ENCODE data around the gene PSMA8.
"Not testable (repeated sequence)": the region's sequence is repeated elsewhere in the genome, so short reads cannot be mapped to it uniquely, and the experiment has no call there.

Gene PSMA8

DNA sequence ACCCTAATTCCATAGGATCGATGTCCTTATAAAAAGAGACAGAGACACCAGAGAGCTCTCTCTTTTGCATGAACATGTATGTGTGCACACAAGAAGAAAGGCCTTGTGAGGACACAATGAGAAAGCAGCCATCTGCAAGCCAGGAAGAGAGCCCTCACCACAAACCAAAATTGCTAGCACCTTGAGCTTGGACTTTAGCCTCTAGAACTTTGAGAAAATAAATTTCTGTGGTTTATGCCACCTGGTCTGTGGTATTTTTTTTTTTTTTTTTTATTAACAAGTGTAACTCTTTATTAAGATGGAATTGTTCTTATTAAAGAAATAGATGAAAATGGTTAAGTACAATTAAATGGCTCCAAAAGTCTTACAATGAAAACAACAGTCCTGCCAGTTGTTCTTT is 33.9 kb downstream of the PSMA8 start:
- DNase-seq (ENCODE audit: low read depth in 2 of 2, low spot score in 1 of 2), result not testable (repeated sequence)

DNA sequence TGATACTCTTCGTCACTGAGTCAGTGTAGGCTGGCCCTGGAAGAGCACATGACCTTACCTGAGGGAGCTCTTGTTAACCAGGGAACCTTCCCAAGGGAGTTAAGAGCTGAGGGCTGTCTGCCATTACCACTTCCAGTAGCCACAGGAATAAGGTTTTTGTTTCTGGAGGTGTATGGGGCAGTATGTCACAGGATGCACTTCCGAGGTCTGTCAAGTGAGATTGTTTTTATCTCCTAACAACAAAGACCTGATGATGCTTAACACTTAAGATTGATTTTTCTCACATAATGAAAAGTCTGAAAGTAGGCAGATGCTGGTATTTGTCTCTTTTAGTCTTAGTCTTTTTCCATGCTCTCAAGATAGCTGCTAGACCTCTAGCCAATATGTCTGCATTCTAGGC is 41.8 kb downstream of the PSMA8 start:
- no peak for DNase-seq (ENCODE audit: low read depth in 2 of 2, low spot score in 1 of 2)

DNA sequence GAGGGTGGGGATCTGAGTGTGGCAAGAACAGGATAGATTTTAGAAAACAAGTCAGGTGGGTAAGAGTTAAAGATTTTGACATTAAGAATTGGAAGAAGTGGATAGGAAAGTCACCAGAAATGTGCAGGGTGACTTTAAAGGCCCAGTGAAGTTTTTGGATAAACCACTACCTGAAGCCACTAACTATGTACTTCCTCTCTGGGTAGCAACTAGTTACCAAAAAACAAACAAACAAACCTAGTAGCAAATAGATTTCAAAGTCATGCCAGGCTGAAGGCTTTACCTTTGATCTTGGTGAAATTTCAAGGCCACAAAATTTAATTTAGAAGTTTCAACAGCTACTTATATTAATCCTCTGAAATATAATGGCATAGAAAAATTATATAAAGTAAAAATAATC is 42.5 kb downstream of the PSMA8 start:
- DNase-seq (ENCODE audit: low read depth in 2 of 2, low spot score in 1 of 2), result no peak

DNA sequence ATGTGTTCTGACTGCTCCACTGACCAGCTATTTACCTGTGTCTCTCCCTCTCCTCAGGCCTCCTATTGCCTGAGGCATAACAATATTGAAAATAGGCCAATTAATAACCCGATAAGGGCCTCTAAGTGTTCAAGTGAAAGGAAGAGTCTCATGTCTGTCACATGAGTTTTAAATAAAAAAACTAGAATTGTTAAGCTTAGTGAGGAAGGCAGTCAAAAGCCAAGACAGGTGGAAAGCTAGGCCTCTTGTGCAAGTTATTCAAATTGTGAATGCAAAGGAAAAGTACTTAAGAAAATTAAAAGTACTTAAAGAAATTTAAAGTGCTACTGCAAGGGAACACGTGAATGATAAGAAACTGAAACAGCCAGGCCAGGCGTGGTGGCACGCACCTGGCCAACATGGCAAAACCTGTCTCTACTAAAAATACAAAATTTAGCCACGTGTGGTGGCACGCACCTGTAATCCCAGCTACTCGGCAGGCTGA is 47.7 kb downstream of the PSMA8 start:
- DNase-seq (ENCODE audit: low read depth in 2 of 2, low spot score in 1 of 2), result no peak

DNA sequence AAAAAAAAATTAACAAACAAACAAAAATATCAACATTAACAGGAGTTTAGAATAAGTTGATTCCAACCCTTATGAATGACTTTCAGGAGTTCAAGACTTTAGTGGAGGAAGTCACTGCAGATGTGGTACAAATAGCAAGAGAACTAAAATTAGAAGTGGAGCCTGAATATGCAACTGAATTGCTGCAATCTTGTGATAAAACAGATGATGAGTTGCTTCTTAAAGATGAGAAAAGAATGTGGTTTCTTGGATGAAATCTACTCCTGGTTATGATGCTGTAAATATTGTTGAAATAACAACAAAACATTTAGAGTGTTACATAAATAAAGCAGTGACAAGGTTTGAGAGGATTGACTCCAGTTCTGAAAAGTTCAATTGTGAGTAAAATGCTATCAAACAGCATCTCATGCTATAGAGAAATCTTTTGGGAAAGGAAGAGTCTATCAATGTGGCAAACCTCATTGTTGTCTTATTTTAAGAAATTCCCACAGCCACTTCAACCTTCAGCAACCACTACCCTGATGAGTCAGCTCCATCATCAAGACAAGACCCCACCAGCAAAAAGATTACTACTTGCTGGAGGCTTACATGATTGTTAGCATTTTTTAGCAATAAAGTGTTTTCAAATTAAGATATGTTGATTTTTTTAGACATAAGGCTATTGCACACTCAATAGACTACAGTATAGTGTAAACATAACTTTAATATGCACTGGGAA is 49.9 kb downstream of the PSMA8 start:
- no peak for DNase-seq (ENCODE audit: low read depth in 2 of 2, low spot score in 1 of 2)

DNA sequence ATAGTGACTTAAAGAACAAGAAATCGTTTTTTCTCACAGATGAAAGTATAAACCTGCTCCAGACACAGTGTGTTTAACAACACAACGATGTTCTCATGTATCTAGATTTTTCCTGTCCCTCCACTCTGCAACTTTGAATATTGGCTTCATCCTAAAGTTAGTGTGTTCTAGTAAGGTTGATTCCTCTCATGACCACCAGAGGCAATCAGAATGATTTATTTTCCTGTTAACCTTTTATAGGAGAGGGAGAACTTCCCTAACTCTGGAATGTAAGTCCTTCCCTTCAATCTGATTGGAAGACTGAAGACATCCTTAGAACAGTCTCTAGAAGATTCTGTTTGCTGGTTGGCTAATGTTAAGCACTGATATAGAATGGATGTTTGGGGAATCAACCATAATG is 51.6 kb downstream of the PSMA8 start:
- no peak for DNase-seq (ENCODE audit: low read depth in 2 of 2, low spot score in 1 of 2)

DNA sequence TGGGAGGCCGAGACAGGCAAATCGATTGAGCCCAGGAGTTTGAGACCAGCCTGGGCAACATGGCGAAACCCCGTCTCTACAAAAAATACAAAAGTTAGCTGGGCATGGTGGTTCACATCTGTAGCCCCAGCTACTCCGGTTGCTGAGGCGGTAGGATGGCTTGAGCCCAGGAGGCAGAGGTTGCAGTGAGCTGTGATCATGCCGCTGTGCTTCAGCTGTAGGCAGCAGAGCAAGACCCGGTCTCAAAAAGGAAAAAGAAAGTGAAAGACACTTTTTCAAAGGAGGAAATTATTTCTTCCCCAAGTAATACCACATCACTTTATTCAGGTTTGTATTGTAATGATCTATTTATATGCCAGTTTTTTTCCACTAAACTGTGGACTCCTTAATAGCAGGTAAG is 56.8 kb downstream of the PSMA8 start:
- peak in 1 of 2 donors; percentile 17 for DNase-seq (ENCODE audit: low read depth in 2 of 2, low spot score in 1 of 2)

DNA sequence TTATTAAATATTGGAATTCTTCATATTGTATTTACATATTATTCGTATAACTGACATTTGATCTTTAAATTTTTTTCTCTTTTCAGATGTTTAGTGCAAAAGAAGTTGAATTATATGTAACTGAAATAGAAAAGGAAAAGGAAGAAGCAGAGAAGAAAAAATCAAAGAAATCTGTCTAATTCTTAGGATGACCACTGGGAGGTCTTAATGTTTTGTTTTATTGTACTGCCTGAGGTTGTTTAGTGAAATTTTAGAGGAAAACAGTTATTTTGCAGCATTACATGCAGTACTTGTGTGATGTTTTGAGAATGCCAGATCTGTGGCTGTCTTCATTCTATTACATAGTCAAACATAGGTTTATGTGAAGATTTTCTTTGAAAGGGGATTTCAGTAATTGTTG is 58.6 kb downstream of the PSMA8 start:
- DNase-seq (ENCODE audit: low read depth in 2 of 2, low spot score in 1 of 2), result no peak

DNA sequence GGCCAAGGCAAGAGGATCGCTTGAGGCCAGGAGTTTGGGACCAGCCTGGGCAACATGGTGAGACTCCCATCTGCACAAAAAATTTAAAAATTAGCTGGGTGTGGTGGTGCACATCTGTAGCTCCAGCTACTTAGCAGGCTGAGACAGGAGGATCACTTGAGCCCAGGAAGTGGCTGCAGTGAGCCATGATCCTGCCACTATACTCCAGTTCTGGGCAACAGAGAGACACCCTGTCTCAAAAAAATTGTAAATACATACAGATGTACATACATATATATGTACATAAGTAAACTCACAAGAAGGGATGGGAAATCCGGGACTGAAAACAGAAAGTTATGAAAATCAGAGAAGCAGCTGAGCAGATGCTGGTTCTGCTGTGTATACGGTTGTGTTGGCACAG is 62.9 kb downstream of the PSMA8 start:
- DNase-seq (ENCODE audit: low read depth in 2 of 2, low spot score in 1 of 2), result no peak

DNA sequence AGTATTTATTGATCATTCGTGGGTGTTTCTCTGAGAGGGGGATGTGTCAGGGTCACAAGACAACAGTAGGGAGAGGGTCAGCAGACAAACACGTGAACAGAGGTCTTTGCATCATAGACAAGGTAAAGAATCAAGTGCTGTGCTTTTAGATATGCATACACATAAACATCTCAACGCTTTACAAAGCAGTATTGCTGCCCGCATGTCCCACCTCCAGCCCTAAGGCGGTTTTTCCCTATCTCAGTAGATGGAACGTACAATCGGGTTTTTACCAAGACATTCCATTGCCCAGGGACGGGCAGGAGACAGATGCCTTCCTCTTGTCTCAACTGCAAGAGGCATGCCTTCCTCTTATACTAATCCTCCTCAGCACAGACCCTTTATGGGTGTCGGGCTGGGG is 68.3 kb downstream of the PSMA8 start:
- DNase-seq (ENCODE audit: low read depth in 2 of 2, low spot score in 1 of 2), result not testable (repeated sequence)

DNA sequence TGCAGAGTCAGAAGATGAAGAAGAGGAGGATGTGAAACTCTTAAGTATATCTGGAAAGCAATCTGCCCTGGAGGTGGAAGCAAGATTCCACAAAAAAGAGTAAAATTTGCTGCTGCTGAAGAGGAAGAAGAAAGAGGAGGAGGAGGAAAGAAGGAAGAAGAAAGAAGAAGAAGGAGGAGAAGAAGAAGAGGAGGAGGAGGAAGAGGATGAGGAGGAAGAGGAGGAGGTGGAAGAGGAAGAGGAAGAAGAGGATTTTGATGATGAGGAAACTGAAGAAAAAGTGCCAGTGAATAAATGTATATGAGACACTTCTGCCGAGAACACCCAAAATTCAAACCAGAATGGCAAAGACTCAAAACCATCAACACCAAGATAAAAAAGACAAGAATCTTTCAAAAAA is 71.6 kb downstream of the PSMA8 start:
- no peak for DNase-seq (ENCODE audit: low read depth in 2 of 2, low spot score in 1 of 2)

DNA sequence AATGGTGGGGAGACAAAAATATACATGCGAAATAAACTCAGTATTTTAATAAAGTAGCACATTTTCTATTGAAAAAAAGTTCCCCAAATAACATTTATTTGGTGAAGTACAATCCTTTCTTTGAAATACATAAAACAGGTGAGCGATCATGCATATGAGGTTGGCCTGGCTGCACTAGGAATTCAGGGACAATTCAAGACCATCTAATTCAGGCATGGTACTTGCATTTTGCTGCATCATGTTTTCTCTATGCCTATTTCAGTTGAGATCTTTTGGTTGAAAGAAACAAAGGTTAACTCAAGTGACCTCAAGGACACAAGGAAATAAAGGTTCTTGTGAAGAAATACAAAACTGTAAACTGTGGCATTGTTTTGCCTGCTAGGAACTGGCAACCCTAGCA is 72.8 kb downstream of the PSMA8 start:
- DNase-seq (ENCODE audit: low read depth in 2 of 2, low spot score in 1 of 2), result no peak

DNA sequence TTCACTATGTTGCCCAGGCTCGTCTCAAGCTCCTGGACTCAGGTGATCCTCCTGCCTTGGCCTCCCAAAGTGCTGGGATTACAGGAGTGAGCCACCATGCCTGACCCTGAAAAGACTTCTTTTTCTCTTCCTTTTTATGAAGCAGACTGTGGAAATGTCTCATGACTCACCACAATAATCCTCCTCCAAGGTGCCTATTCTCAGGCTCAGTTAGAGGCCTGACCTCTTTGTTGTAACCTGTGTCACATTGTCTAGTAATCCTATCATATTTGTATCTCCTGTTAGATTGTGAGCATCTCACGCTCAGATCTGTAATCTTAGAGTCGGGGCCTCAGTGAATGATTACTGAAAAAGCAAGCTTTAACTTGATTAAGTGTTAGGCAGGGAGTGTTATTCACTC is 74.3 kb downstream of the PSMA8 start:
- no peak for DNase-seq (ENCODE audit: low read depth in 2 of 2, low spot score in 1 of 2)

DNA sequence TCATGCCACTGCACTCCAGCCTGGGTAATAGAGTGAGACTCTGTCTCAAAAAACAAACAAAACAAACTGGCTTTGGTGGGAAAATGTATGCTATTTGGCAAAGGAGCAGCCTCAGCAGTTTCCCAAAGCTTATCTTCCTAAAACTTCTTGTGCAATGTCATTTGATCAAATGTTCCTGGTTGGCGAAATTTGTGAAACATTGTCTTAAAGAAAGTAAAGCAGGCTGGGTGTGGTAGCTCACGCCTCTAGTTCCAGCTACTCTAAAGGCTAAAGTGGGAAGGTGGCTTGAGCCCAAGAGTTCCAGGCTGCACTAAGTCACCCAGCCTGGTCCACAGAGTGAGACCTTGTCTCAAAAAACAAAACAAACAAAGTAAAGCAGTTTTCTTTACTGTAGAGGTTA is 75.3 kb downstream of the PSMA8 start:
- no peak for DNase-seq (ENCODE audit: low read depth in 2 of 2, low spot score in 1 of 2)

DNA sequence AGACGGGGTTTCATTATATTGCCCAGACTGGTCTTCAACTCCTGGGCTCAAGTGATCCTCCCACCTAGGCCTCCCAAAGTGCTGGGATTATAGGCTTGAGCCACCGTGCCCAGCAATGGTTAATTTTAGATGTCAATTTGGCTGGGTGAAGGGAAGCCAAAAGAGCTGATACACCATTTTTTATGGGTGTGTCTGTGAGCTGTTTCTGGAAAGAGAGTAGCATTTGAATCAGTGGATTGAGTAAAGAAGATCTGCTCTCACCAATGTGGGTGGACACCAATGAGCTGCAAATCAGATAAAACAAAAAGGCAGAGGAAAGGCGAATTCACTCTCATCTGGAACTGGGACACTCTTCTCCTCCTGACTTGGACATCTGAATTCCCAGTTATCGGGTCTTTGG is 76.5 kb downstream of the PSMA8 start:
- no peak for DNase-seq (ENCODE audit: low read depth in 2 of 2, low spot score in 1 of 2)

DNA sequence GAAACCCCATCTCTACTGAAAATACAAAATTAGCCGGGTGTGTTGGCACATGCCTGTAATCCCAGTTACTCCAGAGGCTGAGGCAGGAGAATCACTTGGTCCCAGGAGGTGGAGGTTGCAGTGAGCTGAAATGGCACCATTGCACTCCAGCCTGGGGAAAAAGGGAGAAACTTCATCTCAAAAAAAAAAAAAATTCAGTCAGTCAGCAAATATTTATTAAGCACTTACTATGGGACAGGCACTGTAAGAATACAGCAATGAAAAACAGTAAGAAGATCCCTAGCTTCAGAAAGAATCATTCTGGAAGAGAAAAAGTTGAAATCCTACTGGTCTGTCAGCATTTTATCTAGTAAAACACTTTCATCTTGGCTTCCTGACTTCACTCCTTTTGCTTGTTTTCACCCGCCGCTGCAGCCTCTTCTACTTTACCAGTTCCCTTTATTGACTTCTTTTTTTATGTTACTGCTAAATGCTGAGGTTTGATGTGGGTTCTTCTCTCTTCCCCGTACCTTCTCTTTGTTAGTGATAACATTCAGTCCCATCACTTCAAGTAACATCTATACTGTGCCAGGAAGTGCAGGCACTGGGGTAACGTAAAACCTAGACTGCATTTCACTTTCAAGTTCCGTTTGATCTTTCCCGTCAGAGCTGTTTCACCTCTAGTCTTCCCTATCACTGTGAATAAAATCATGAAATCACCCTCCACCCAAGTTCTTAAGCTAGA is 81.7 kb downstream of the PSMA8 start:
- DNase-seq (ENCODE audit: low read depth in 2 of 2, low spot score in 1 of 2), result no peak

DNA sequence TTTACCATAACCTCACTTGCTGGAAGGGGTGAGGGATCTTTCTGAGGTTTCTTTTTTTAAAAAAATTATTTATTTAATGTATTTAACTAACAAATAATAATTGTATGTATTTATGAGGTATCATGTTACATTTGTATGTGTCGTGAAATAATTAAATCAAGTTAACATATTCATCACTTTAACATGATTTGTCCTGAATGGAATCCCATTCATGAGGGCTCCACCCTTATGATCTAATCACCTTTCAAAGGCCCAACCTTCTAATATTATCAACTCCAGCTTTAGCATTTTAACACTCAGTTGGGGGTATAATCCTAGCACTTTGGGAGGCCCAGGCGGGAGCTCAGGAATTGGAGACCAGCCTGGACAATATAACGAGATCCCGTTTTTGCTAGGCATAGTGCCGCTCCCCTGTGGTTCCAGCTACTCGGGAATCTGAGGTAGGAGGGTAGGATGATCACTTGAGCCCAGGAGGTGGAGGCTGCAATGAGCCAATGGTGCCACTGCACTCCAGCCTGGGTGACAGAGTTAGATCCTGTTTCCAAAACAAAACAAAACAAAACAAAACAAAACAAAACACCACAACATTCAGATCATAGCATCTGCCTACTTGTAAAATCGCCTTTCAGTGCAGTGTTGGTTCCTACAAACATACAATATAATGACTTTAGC is 91.5 kb downstream of the PSMA8 start:
- DNase-seq (ENCODE audit: low read depth in 2 of 2, low spot score in 1 of 2), result no peak

DNA sequence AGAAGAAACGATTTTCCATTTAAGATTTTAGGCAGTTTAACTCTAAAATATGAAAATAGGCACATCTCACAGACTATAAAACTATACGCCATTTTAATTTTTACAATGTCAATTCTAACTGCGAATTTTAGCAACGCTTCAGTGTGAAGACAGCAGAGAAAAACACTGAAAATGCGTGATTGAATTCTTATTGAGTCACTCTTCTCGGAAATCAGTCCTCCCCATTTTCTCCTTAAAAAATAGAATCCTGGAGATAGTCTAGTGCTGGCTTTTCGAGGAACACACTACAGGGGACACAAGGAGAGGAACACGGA is 92.2 kb downstream of the PSMA8 start:
- no peak for DNase-seq (ENCODE audit: low read depth in 2 of 2, low spot score in 1 of 2)

DNA sequence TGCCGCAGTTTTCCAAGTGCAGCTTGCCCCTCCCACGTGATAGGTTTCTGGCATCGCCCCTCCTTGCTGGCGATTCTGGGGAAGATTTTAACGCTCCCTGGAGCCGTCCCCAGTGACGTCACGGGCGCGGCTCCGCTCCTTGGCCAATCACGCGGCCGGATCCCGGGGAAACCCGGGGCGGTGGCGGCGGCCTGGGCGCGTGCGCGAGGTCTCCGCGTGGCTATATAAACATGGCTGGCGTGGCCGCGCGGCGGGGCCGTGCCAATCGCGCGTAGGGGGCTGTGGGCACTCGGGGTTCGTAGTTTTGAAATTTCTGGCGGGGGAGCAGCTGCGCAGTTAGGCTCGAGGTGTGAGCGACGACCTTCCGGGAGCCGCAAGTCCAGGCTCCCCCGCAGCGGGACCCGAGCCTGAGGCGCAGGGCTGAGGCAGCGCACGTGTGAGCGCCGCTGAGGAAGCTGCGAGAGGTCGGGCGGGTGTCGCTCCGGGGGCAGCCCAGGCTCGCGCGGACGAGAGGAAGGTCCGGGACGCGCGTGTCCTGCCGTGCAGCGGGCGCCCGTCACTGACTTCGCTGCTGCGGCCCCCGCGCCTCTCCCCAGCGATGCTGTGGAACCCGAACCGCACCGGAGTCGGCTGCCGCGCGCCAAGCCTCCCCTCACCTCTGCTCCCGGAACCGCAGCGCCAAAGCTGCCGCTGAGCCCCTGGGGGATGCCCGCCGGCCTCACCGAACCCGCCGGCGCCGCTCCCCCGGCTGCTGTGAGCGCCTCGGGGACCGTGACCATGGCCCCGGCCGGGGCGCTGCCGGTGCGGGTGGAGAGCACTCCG is 92.8 kb downstream of the PSMA8 start, which contains the start of gene TAF4B:
Gene TAF4B, plus strand, starts transcription at position 217 of the 822 bp plus-strand sequence. Its CDS starts 489 bp downstream, at position 706.
- DNase-seq (ENCODE audit: low read depth in 2 of 2, low spot score in 1 of 2), result peak; percentile 86 to 87

DNA sequence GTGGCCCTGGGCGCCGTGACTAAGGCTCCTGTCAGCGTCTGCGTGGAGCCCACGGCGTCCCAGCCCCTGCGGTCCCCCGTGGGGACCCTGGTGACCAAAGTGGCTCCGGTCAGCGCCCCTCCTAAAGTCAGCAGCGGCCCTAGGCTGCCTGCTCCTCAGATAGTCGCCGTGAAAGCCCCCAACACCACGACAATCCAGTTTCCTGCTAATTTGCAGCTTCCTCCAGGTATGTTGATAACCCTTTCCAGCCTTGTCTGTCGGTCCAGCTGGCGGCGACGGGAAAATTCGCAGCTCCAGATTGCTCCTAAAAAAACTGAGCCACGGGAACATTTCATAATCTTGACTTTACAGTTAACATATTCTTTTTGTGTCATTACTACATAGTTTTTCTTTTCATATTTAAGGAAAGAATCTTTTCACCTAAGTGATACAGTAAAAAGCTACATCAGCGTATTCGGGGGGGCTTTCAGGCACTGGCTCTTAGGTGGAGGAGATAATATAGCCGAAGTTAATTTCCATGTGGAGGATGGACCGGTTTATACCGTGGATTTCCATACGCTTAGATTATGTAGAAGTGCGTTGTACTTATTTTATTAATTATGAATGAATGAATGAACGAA is 93.5 kb downstream of the PSMA8 start:
- no peak for DNase-seq (ENCODE audit: low read depth in 2 of 2, low spot score in 1 of 2)
